ENCODE results near the gene AP3B1.

Gene AP3B1

DNA sequence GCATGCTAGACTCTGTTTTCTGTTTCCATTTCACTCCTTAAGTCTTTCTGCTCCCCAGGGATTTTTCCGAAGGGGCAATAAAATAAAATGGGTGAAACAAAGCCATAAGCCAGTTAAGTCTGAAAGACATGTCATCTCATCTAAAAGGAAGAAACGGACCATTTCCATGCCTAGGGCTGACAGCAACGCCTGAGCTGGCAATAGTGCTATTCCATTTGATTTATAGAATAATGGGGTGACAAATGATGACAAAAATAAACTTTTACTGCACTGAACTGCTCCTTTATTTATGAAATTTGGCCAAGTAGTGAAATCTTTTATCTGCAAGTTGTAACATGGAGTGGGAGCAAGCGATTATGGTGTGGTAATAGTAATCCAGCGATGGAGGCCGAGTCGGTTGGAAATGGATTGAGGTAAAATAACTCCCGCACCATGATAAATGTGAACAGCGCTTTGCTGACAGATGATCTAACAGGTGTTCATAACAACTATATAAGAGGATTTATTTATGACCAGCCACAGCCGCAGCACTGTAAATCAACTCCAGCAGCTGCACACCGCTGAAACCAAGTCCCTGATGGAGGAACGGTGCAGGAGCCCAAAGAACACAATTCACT, 298.6 kb downstream of the AP3B1 start:
- DNase-seq, result no peak

- no peak for DNase-seq
These were observed 299.6 kb downstream of the AP3B1 start for GRCh38 chr5:77994943-77995342.

GRCh38 chr5:77993855-77994318, 300.6 kb downstream of the AP3B1 start:
- DNase-seq, result no peak

GRCh38 chr5:77993141-77993854, 301.2 kb downstream of the AP3B1 start:
- no peak for DNase-seq

GRCh38 chr5:77991084-77991483, 303.4 kb downstream of the AP3B1 start:
- no peak for DNase-seq

DNA sequence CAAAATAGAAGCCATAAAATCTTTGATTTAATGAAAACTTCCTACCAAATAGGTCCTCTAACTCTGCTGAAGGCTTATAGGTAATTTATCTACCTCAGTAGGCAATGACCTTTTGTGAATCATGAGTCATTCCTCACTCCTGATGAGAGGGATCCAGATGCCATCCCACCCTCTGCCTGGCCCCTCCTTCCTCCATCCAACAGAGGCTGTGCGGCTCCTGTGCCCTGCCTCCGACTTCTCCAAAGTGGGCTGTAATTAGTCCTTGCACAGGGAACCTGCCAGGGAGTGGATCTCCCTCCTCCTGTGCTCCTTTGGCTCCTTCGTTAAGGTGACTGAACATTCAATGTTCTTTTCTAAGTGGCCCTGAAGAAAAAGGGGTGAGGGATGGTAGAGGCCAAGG, 304.5 kb downstream of the AP3B1 start:
- no peak for DNase-seq

DNA sequence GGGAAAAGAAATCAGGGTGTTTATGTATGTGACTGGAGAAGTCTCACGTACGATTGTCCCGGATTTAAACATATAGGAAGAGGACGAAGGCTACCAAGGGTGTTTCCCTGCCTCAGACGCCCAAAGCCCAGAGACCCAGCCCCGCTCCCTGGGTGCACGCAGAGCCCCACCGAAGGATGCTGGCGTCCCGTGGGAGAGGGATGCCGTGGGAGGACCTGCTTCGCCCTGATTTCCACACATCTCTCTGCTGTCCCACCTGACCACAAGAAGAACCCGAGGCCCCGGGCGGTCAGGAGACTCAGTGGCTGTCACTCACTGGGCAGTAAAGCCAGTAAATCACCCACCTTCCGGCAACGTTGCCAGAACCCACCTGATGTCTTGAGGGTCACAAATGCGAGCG, 306.5 kb downstream of the AP3B1 start:
- DNase-seq, result no peak

GRCh38 chr5:77987331-77987730, 307.2 kb downstream of the AP3B1 start:
- DNase-seq, result no peak

- DNase-seq, result no peak
These were observed 308.2 kb downstream of the AP3B1 start for GRCh38 chr5:77986261-77986660.

DNA sequence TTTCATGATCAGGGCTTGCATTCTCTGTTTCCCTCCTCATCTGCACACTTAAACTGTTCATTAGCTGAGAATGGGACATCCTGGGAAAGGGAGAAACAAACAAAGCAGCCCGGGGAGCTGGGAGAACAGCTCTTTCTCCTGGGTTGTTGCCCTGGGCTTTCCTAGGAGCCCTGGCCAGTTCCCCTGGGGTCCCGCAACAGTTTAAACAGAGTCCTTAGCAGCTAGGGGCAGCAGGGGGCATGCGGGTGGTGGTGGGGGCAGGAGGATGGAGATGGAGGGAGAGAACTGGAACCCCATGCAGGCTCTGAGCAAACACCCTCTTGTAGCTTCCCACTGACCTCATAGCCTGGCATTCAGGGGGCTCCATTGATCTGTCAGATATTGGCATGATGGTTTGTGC, 309.3 kb downstream of the AP3B1 start:
- DNase-seq, result no peak

- no peak for DNase-seq
These were observed 309.9 kb downstream of the AP3B1 start for GRCh38 chr5:77984587-77984986.

DNA sequence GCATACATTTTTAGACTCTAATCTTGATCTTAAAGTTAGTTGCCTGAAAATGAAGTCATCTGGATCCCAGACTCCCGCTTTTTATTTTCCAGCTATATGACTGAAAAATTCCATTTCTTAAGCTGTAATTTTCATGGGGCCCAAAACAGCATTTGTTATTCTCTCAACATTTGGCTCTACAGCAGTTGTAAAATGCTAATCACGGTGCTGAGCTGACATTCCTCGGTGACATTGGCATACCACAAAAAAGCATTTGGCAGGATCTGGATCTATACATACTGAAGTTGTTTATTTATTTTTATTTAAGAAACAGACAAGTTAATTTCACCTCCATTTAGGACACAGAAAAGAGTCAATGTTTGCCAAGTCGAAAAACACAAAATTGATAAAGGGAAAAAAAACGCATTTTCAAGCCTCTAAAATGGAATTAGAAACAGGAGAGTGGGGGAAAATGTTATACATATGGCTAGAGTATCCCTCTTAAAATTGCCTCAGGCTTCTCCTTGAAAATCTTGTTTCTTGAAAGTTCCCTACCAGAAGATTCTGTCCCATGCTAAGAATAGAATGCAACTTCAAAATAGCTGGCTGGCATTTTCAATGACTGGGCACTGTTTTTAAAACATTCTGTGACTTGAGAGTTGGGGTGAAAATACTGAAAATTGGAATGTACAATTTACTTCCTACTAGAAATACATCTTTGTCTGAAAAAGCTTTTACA, 310.9 kb downstream of the AP3B1 start:
- no peak for DNase-seq

DNA sequence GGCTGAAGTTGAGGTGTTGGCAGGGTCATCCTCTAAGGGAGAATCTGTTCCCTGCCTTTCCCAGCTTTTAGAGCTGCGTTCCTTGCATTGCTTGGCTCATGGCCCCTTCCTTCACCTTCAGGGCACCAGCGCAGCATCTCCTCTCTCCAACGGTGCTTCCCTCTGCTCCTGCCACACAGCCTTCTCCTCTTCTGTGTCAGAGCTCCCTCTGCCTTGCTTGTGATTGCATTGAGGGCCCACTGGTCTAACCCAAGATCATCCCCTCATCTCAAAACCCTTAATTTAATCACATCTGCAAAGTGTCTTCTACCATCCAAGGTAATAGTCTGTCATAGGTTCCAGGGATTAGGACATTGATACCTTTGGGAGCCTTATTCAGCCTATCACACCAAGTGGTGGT, 312.7 kb downstream of the AP3B1 start:
- DNase-seq, result no peak

- DNase-seq, result no peak
These were observed 319.9 kb downstream of the AP3B1 start for GRCh38 chr5:77974576-77974975.

DNA sequence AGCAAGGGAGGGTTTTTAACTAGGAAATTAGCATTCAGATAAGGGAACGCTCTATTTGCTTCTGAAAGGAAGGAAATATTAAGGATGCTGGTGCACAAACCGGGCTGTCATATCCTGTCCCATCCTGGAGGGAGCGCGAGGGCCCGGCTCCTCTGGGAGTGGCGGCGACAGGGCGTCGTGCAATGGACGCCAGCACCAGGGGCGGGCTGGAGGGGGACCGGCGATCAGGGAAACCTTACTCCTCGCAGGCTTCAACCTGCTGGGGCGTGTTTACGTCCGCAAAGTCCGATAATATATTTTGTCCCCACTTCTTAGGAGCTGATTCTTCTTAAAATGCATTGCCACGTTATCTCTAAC, 321.3 kb downstream of the AP3B1 start:
- no peak for DNase-seq

DNA sequence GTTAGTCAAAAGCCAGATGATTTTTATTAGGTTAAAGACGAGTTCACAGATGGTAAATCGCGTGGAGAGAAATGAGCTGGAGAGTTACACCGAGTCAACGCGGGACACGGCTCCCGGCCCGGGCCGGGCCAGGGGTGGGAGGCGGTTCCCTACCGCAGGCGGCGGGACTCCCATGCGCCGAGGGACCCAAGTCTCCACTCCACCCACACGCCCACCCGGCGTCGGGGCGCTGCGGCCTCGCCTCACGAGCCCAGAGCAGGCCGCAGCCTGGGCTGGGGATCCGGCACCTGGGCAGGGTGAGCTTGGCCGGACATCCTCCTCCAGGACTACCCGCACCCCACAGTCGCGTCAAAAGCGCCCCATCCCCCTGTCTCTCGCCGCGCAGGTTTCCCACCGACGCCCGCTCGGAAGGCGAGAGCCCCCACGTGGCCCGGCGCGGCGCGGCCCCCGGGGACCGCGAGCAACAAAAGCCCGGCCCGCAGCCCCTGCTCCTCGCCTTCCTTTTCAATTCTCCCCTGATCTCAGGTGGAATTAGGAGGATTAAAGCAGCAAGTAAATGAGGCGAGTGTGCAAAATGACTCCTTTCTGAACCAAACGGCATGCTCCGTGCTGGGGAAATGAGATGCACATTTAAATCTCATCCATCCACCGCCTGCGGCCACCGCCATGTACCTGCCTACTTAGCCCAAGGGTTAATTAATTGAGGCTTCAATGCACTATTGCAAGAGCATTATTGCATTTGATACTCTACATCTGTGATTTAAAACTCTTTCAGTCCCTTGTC, 321.8 kb downstream of the AP3B1 start:
- peak in 1 of 2 donors; percentile 4 for DNase-seq

- no peak for DNase-seq
These were observed 322.6 kb downstream of the AP3B1 start for GRCh38 chr5:77971776-77972468.

DNA sequence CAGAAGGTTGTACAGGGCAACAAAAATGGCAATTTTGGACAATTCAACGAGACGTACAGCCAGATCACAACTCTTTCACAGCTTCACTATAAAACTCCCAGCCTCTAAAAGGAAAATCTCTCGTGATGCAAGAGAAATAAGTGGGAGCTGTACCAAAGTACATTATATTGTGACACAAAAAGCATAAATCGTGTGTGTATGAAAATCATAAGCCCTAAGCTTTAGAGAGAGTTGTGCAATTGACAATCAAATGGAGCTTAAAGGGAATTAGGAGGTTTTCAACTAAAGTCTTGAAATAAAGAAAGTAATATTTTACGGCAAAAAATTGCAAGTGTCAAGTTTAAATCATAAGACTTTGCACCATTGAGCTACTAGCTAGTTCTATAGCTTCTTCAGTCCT, 323.6 kb downstream of the AP3B1 start:
- DNase-seq, result no peak

GRCh38 chr5:77963795-77964194, 330.7 kb downstream of the AP3B1 start:
- no peak for DNase-seq

GRCh38 chr5:77960863-77961396, 333.6 kb downstream of the AP3B1 start:
- DNase-seq, result peak in 1 of 2 donors; percentile 8

DNA sequence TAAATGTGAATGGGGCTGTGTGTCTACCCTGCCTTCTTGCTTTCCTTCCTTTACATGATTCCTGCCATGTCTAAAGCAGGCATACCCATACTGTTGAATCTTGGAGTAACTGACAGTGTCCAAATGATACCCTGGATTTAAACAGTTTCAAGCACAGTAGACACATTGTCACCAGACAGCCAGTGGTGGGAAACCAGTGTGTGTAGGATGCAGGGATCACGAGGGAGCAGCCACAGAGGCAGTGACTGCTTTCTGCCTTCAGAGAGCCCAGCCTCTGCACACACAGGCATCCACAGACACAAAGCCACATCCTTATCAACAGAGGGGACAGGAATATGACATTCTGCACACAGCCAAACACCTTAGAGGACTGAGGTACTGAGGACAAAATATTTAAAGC, 334.2 kb downstream of the AP3B1 start:
- DNase-seq, result no peak

- DNase-seq, result no peak
These were observed 335.7 kb downstream of the AP3B1 start for GRCh38 chr5:77958642-77959330.

Data from CD4-positive, alpha-beta T cell treated with Interleukin-1 beta for 1 hour (primary cell).